HG03060 (cell line): ENCODE measurements around the gene TBX5.

ENCODE experiments used
- ATAC-seq: cut with Tn5 transposase; IDR thresholded peaks from one replicate; pipeline ENCODE4 v1.9.1; 2021; ENCODE audit warnings: low read depth, moderate number of reproducible peaks; ENCODE audit not compliant: unreplicated experiment

The TBX5 gene

GRCh38 chr12:114406984-114407841, 1.3 kb upstream of the TBX5 start:
- ATAC-seq, result no peak

GRCh38 chr12:114406316-114406983, 506 bp upstream of the TBX5 start:
- ATAC-seq, result no peak

- ATAC-seq, result no peak
These were observed 922 bp downstream of the TBX5 start for GRCh38 chr12:114404926-114405518.

DNA sequence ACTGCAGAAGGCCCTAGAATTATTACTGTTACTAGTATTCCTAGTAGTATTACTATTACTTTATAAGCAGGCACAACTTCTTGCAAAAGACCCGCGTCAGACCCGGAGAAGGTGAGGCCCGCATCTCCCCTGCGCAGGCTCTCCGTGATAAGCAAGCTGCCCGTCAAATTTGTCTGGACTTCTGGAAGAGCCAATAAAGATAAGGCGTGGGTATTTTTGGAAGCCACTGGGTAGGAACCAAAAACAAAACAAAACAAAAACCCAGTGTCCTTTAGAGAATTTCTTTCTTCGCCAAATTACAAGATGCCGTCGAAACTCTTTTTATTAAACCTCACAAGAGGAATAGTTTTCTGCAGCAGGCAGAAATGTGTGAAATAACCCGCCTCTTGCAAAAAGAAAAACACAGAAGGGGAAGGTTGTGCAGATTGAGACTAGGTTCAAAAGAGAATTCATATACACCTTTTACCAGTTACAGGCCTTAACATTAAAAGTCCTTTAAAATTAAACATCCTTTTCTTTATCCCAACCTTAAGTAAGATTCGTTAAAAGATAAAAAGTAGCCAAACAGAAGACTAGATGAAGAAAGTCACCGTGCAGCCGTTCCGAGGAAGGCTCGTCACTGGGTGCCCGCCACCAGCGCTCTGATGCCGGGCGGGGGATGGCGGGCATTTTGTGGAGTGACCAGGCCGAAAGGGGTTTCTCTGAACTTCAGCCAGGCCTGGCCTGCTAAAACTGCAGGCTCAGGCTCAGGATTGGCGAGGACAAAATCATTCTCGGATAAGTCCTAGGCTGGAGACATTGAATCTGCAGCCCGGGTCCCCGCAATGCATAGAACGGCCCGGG, 1.6 kb downstream of the TBX5 start:
- no peak for ATAC-seq

DNA sequence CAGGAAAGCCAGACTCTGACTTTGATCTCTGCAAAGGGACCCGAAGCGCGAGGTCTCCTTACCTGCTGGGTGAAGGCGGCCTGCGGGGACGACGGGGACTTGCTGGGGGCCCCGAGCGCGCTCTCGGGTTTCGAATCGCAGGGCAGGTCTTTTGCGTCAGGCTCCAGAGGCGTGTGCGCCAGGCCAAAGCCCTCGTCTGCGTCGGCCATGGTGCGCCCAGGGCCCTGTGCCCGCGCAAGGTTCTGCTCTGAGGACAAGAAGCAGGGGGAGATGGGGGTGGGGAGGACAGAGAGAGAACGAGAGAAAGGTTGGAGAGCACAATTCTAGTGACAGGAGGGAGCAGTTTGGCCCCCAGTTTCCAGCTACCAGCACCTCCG, 2.3 kb downstream of the TBX5 start:
- ATAC-seq, result no peak

DNA sequence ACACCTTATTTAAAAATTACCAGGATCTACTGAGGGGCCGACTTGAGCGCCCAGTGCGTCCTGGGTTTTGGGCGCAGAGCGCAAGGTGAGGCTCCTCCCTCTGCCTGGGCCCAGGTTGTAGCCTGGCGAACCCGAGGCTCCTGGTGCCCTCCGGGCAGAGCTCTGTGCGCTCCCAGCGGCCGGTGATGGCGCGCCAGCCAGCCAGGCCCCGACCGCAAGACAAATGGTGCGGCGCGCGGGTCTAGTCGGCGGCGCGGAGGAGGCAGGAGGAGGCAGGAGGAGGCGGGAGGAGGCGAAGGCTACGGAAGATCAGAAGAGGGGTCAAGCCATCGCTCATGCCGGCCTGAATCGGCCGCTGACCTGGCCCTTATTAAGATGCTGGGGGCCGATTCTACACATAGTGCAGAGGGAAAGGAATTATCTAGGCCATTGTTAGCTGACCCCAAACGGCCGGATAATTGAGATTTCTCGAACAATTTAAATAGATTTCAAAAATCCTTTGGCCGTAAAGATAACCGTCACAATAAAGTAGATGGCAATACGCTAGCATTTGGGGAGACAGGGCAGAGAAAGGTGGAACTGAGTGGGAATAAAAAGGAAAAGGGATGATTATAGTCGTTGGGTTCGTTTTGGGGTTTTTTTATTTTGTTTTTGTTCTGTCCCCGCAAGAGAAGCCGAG, 2.8 kb downstream of the TBX5 start:
- no peak for ATAC-seq

DNA sequence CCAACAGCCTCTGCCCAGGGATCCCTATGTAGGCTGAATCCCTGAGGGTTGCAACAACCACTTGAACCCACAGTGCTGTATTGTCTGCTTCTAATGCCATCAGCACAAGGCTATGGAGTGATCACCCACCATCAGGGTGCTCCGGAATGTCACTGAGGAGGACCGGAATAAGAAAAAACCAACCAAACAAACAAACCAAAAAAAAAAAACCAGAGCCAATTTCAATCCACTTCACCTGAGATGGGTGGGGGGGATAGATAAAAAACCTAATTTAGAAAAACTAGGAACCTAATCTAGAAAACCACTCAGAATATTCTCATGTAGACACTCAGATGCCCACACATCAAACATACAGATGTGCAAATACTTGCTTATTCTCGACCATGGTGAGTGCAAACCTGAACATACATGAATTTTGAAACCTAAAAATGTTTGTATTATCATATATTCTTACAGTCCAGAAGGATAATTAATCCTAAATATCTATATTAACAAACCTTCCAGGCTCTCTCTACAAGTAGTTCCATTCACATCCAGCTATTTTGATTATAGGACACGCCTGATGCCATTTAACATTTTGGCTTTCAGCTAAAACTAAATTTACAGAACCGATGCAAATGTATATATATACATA, 3.7 kb downstream of the TBX5 start:
- no peak for ATAC-seq

DNA sequence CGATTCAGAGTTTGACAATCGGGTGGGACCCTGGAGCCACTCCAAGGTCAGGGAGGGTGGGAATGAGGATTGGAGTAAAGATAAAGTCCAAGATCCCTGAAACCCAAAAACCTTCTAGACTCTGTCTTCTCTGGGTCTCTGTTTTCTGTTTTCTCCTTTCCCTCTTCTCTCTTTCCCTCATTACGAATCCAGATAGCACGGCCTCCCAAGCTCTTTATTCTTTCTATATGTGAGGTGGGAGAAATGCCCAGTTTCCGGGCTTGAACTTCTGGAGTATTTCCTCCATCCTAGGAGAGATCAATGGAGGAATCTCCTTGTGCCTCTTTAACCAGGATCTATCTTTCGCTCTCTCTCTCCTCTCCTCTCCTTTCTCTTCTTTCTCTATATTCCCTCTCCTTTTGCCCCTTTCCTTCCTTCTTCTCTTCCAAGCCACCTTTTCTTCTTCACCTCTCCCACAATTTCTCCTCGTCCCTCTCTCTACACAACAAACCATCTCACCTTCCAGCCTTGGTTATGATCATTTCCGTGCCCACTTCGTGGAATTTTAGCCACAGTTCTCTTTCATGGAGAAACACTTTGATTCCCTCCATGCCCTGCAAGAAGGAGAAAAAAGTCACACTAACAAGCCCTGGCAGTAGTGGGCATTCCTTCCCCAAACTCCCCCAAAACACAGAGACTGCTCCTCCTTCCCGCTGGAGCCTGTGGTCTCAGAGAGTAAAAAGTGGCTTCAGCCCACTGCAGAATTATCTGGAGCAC, 4.4 kb downstream of the TBX5 start:
- no peak for ATAC-seq

- ATAC-seq, result no peak
These were observed 5.0 kb downstream of the TBX5 start for GRCh38 chr12:114400925-114401324.

DNA sequence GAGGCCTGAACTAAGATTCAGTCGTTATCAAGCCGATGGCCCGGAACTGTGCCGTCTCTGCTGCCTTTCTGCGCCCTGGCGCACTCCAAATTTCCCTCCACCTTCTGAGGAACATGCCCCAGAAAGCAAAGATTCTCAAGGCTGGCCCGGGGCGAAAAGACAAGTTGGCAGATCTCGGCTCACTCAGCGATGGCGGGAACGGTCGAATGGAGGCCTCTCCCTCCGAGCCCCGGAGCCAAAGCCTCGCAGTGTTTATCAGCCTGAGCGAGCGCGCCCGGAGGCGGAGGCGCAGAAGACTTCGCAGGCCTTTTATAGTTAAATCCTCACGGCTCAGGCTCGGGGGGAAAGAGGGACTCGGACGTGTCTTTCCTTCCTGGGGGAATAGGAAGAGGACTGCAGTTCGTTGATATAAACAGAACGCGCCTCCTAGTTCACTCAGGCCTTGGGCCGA, 5.6 kb downstream of the TBX5 start:
- no peak for ATAC-seq

DNA sequence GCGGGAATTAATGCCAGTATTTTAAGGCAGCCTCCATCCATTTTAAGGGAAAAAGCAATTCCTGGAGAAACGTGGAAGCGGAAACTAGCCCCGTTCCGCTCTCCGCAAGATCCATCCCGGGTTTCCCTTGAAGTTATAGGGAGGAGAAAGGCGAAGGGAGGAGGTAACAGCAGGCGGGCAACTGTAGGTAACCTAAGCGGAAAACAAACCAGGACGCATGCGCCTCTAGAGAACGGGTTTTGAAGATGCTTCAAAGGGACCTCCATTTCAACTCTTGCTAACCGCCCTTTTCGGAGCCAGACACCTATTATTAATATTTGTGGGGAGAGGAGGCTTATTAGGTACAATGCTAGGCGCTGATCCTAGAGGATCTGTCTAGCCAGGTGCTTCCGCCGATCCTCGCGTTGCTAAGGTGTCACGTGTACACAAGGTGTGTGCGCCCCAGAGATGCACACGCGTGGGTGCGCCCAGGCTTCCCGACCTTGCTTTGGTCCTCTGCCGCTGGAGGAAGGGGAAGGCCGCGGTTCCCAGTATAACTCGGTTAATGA, 6.2 kb downstream of the TBX5 start:
- no peak for ATAC-seq

DNA sequence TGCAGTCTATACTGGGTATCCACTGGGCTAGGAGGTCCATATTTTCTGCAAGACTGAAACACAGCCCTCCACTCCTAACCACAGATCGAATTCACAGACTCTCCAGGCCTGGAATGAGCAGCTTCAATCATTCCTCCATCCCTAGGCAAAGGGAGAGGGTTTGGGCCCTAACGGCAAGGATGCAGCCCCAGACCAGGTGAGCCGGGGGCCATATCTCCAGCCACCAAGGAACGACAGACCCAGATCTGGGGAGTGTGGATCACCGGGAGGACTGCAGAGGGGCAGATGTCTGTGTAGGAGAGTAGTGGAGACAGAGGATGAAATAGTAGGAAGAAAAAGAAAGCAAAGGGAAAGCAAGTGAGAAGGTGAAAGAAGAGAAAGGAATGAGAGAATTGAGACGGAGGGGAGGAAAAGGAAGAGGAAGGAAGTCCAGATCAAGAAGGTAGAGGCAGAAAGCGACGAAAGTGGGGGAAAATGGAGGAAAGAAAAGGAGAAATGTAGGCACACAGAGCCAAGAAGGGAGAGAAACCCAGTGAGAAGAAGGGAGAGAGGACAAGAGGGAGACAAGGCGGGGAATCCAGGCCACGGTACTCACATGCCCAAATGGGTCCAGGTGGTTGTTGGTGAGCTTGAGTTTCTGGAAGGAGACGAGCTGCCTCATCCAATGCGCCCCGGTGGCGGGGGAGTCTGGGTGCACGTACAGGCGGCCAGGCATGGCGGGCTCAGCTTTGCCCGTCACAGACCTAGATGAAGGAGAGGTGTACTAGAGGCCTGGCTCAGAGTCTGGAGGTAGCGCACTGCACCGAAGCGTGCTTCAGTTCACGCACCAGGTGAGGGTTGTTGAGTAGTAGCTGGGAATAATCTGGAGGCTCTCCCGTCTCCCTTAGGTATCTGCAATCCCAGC, 7.7 kb downstream of the TBX5 start:
- no peak for ATAC-seq

DNA sequence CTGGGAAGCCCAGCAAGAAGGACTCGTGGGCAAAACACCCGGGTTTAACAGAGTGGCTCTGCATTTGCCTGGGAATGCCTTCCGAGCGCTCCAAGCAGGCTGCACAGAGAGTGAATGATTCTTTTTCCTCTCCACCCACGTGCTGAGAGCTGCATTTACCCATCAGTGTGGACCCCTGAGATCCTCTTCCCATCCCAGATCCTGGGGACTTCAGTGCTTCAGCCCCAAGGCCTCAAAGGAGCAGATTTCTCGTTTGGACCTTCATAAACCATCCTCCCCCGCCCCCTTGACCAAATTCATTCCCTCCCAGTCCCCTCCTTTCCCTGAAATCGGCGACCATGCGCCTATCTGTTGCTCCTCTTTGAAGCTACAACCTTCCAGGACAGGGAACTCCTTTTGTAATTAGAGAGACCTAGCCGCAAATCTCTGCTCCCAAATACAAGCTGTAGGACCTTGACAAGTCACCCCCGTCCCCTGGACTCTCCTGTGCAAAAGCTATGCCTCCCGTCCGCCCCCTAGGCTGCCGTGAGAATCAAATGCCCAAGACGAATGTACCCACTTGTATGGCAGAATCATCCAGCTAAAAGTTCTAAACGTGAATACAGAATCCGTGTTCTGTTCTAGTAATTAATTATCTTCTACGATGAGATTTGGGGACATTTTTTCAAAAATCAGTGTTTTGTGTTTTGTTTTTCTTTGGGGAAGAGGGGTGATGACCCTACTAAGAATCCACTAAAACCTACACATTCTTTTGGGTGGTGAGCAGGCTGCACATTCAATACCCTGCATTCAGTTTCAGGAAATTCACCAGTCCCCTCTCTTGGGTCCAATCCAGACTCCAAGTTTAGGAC, 8.8 kb downstream of the TBX5 start:
- ATAC-seq, result no peak

- ATAC-seq, result no peak
These were observed 9.6 kb downstream of the TBX5 start for GRCh38 chr12:114396153-114396868.

DNA sequence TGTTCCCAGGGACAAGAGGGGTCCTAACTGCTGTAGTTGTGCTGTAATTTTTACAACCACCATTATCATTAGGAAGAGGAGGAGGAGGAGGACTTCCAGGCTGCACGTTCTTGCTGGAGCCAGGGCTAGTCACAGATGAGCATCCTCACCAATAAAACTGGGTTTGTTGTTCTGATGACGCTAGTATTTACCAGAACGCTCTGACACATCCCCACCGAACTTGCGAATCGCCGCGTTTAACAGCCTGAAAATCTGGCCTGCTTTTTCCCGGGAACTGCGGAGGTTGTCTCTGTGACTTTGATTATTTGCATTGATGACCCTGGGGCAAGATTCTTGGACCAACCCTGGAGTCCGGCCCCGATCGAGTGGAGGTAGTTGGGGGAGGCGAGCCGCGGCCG, 10.2 kb downstream of the TBX5 start:
- no peak for ATAC-seq

- ATAC-seq, result no peak
These were observed 10.7 kb downstream of the TBX5 start for GRCh38 chr12:114395233-114395632.
